ENCODE data around the gene KLHL29. TPM values are rescaled to one million over a fixed set of nuclear protein-coding genes. Genes with fewer than 3 reads are reported as not detected.
A peak's percentile ranks its signal among the peaks of the same experiment; 100 is the strongest.

The KLHL29 gene
- polyA plus RNA-seq, 1 of the 3 experiments (the other 2 are of a cell fraction): 4.6 TPM

GRCh38 chr2:23380562-23381065 is 4.4 kb upstream of the KLHL29 start:
- Histone ChIP-seq H3K36me3 (replicated peaks in 1 of 2; ENCODE audit: control insufficient read depth in 1 of 2, insufficient read depth in 2 of 2, low read length in 1 of 2) (no peaks in the 10 kb centered on the region), H3K9ac (no peak overlapping the region), H3K4me3 (ENCODE audit: low read depth in 2 of 2, low read length in 1 of 2) (no peak overlapping the region), H3K9me2 (no peaks in the 10 kb centered on the region), H3K4me2 (peak overlapping the region; percentile 24), H3K27ac (ENCODE audit: low read depth in 2 of 2, low read length in 1 of 2) (no peak overlapping the region), H3K79me2 (ENCODE audit: insufficient read depth) (no peaks in the 10 kb centered on the region), H4K20me1 (ENCODE audit: insufficient read depth) (no peaks in the 10 kb centered on the region), H2AFZ (ENCODE audit: low read depth) (no peak overlapping the region; the same call in 1 of the 2 replicates), H3K4me1 (ENCODE audit: control insufficient read depth in 1 of 2, insufficient read depth in 2 of 2, low read depth in 1 of 2, low read length in 1 of 2) (peaks cover 9 to 12% of the 10 kb centered on the region in 2 experiments; a peak in 2 of 4 replicates), H3K27me3 (ENCODE audit: insufficient read depth) (no peaks in the 10 kb centered on the region), H3F3A (replicated peaks; ENCODE audit: insufficient read depth) (no peaks in the 10 kb centered on the region), H3K9me3 (no peaks in the 10 kb centered on the region)
- TF ChIP-seq EP300 (IDR thresholded peaks at IDR 0.05; ENCODE audit: borderline replicate concordance in 1 of 2, low read depth in 1 of 2, low read length in 1 of 2): no peak
- TF ChIP-seq RXRA (IDR thresholded peaks at IDR 0.05; ENCODE audit: borderline replicate concordance, low read depth): no peak
- no peak for TF ChIP-seq NFIC (IDR thresholded peaks at IDR 0.05; ENCODE audit: borderline replicate concordance)
- TF ChIP-seq YY1 (IDR thresholded peaks at IDR 0.05; ENCODE audit: low read depth): no peak
- CTCF ChIA-PET: no interaction called here
- no peak for DNase-seq
- 51% methylated on average over 4 of the region's 4 CpGs for WGBS (ENCODE audit: low lambda C conversion rate)
- POLR2A ChIA-PET: no interaction called here

DNA sequence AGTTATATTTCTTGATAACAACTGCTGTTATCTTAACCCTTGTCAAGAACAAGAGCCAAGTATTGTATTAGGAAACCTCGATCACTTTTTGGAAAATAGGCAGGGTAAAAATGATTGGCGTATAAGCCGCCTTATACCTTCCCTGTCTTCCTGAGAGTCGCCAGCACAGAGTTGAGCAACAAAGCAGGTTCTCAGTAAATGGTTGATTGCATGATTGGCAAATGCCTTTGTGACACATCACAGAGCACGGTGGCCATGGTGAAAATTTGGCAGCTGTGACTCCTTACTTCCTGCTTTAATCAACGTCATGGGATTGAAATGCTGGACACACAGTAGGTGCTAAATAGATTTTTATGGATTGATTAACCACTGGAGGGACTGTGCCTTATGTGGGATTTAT is 3.9 kb upstream of the KLHL29 start:
- H3F3A ChIP-seq (replicated peaks; ENCODE audit: insufficient read depth): no peaks in the 10 kb centered on the region
- H3K27me3 ChIP-seq (ENCODE audit: insufficient read depth): no peaks in the 10 kb centered on the region
- ChIA-PET POLR2A (no interaction called here), CTCF (interaction anchor here (1.0 kb wide), 1 partner anchor 23 kb away, joined by 3 read pairs; no protein-coding TSS in a partner anchor)
- no peaks in the 10 kb centered on the region for H3K9me2 ChIP-seq
- H4K20me1 ChIP-seq (ENCODE audit: insufficient read depth): no peaks in the 10 kb centered on the region
- H3K4me2 ChIP-seq: peak overlapping the region; percentile 24
- no peak overlapping the region for H3K27ac ChIP-seq (ENCODE audit: low read depth in 2 of 2, low read length in 1 of 2)
- H3K36me3 ChIP-seq (replicated peaks in 1 of 2; ENCODE audit: control insufficient read depth in 1 of 2, insufficient read depth in 2 of 2, low read length in 1 of 2): no peaks in the 10 kb centered on the region
- no peak for DNase-seq
- no peak overlapping the region for H3K9ac ChIP-seq
- no peak for TF ChIP-seq YY1 (IDR thresholded peaks at IDR 0.05; ENCODE audit: low read depth)
- TF ChIP-seq FOSL2 (IDR thresholded peaks at IDR 0.05; ENCODE audit: borderline replicate concordance, low read depth): peak; percentile 25; the same call in 1 of the 2 replicates
- peak; percentile 52; the same call in 1 of the 2 replicates for TF ChIP-seq NFIC (IDR thresholded peaks at IDR 0.05; ENCODE audit: borderline replicate concordance)
- 0 out of 2 replicates have a peak, but pooled peaks have one; percentile 26 for TF ChIP-seq TCF12 (IDR thresholded peaks at IDR 0.05)
- TF ChIP-seq PBX3 (IDR thresholded peaks at IDR 0.05): peak; percentile 74
- no peak overlapping the region for H2AFZ ChIP-seq (ENCODE audit: low read depth)
- H3K4me1 ChIP-seq (ENCODE audit: control insufficient read depth in 1 of 2, insufficient read depth in 2 of 2, low read depth in 1 of 2, low read length in 1 of 2): peaks cover 9 to 14% of the 10 kb centered on the region in 2 experiments; a peak in 2 of 4 replicates
- H3K79me2 ChIP-seq (ENCODE audit: insufficient read depth): 0 out of 2 replicates have a peak, but pooled peaks cover 2% of the 10 kb centered on the region
- H3K9me3 ChIP-seq: no peaks in the 10 kb centered on the region
- H3K4me3 ChIP-seq (ENCODE audit: low read depth in 2 of 2, low read length in 1 of 2): no peak overlapping the region
- 41% methylated on average over 6 of the region's 6 CpGs for WGBS (ENCODE audit: low lambda C conversion rate)

DNA sequence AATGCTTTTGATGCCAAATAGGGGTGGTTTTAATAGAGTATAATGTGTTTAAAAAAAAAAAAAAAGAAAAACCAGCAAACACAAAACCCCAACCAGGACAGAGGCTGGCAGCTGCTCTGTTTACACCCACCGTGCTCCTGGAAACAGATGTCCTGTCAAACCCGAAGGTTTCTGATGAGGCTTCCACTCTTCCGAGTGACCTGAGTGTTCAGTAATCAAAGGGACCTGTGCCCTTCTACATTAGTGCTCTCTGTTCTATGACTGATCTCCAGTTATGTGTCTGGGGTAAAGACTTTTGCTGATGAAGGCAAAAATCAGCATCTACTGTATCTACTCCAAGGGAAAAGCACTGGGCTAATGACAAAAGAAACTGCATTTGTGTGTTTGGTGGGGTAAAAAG is 3.5 kb upstream of the KLHL29 start:
- 71% methylated on average over 3 of the region's 3 CpGs for WGBS (ENCODE audit: low lambda C conversion rate)
- Histone ChIP-seq H3K79me2 (ENCODE audit: insufficient read depth) (0 out of 2 replicates have a peak, but pooled peaks cover 6% of the 10 kb centered on the region), H4K20me1 (ENCODE audit: insufficient read depth) (no peaks in the 10 kb centered on the region), H2AFZ (ENCODE audit: low read depth) (no peak overlapping the region), H3K27ac (ENCODE audit: low read depth in 2 of 2, low read length in 1 of 2) (no peak overlapping the region), H3K9me3 (no peaks in the 10 kb centered on the region), H3K4me3 (ENCODE audit: low read depth in 2 of 2, low read length in 1 of 2) (no peak overlapping the region), H3K4me2 (no peak overlapping the region), H3K36me3 (replicated peaks in 1 of 2; ENCODE audit: control insufficient read depth in 1 of 2, insufficient read depth in 2 of 2, low read length in 1 of 2) (no peaks in the 10 kb centered on the region), H3K4me1 (ENCODE audit: control insufficient read depth in 1 of 2, insufficient read depth in 2 of 2, low read depth in 1 of 2, low read length in 1 of 2) (peaks cover 9 to 18% of the 10 kb centered on the region in 2 experiments; a peak in 2 of 4 replicates), H3K27me3 (ENCODE audit: insufficient read depth) (no peaks in the 10 kb centered on the region), H3K9me2 (no peaks in the 10 kb centered on the region), H3F3A (replicated peaks; ENCODE audit: insufficient read depth) (no peaks in the 10 kb centered on the region), H3K9ac (no peak overlapping the region)
- DNase-seq: no peak
- CTCF ChIA-PET: interaction anchor here (1.0 kb wide), 1 partner anchor 23 kb away, joined by 3 read pairs; no protein-coding TSS in a partner anchor
- POLR2A ChIA-PET: no interaction called here
- TF ChIP-seq ELF1 (IDR thresholded peaks at IDR 0.05): no peak
- TF ChIP-seq SIN3A (IDR thresholded peaks at IDR 0.05; ENCODE audit: borderline replicate concordance, low read depth, low read length): no peak
- TF ChIP-seq MAX (IDR thresholded peaks at IDR 0.05; ENCODE audit: low read depth): no peak
- no peak for TF ChIP-seq RAD21 (IDR thresholded peaks at IDR 0.05; ENCODE audit: low read length)
- no peak for TF ChIP-seq TCF12 (IDR thresholded peaks at IDR 0.05)
- no peak for TF ChIP-seq CHD2 (IDR thresholded peaks at IDR 0.05; ENCODE audit: low read length, partially characterized antibody)
- no peak for TF ChIP-seq MXI1 (IDR thresholded peaks at IDR 0.05; ENCODE audit: low read depth, low read length)

All from SK-N-SH (cell line).